Skeletal muscle cell (primary cell): ENCODE measurements around the gene SPTLC1.
"Not testable (repeated sequence)": the region's sequence is repeated elsewhere in the genome, so short reads cannot be mapped to it uniquely, and the experiment has no call there.

Experiments
- DNase-seq: peaks from one replicate; pipeline ENCODE4 v3.0.0-alpha.2; 2010; ENCODE audit warnings: low read depth
- H3K4me3 ChIP-seq: 2 replicates; pipeline ENCODE4 v1.5.1; 2011; ENCODE audit warnings: low read depth, mild to moderate bottlenecking, control low read depth, low read length, moderate library complexity

Gene SPTLC1

DNA sequence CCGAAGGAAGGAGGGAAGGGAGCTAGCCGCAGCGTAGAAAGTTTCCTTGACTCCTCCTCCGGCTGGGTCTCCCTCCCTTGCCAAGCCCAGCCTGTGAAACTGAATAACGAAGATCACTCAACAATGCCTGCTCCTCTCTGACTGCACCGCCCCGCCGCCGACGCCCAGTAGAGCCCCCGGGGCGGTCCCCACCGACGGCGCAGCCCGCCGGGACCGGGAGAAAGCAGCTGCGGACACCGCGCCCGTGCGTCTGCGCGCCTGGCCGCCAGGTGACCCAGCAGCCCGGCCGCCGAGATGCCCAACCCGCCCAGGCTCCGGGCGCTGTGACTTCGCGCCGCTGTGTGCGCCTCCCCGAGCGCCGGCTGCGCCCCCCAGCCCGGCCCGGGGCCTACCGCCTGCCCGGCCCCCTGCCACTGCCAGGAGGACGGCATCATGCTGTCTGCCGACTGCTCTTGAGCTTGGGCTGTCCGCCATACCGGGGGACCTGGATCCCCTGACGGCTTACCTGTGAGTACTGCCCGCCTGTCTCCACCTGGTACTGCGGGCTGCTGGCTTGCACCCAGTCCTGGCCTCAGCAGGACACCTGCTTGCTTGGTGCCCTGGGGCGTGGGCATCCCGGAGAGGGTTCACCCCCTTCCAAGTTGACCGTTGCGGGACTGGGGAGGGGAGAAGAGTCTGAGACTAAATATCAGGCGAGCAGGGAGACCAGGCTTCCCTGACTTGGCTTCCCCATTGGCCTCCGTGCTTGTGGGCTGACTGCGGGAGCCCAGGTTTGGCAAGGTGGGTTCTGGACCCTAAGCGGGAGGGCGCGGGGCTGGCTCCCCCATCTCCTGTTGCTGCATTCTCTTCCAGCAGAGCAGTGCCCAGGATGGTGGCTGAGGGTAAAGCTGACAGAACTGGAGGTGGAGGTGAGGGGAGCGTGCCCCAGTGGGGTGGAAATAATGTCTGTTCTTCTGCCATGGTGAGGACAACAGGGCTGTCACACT, 26.2 kb upstream of the SPTLC1 start:
- DNase-seq, result no peak
- peak overlapping the region; percentile 66 for H3K4me3 ChIP-seq

DNA sequence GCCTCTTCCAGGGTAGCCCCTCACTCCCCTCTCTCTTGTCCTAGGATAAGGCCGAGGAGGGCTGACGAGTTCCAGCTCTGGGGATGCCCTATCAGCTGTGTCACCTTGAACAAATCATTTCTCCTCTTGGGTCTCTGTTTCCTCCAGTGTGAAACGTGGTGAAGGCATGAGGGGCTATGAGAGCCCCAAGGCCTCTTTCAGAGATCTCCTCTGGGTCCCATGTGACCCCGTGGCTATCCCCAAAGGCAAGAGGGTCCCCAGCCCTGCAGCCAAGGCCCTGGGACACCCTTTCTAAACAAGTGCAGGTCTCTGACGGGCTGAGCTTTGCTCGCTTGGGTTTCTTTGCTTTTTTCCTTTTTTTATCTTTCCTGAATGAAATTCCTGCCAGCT, 25.5 kb upstream of the SPTLC1 start:
- DNase-seq, result no peak
- peak overlapping the region; percentile 66 for H3K4me3 ChIP-seq

GRCh38 chr9:92140074-92140753, 25.0 kb upstream of the SPTLC1 start:
- peak overlapping the region; percentile 66 for H3K4me3 ChIP-seq
- no peak for DNase-seq

GRCh38 chr9:92138960-92139540, 23.8 kb upstream of the SPTLC1 start:
- H3K4me3 ChIP-seq, DNase-seq: not testable (repeated sequence)

- no peak for DNase-seq
- no peak overlapping the region for H3K4me3 ChIP-seq
These were observed 23.1 kb upstream of the SPTLC1 start for GRCh38 chr9:92138157-92138959.

DNA sequence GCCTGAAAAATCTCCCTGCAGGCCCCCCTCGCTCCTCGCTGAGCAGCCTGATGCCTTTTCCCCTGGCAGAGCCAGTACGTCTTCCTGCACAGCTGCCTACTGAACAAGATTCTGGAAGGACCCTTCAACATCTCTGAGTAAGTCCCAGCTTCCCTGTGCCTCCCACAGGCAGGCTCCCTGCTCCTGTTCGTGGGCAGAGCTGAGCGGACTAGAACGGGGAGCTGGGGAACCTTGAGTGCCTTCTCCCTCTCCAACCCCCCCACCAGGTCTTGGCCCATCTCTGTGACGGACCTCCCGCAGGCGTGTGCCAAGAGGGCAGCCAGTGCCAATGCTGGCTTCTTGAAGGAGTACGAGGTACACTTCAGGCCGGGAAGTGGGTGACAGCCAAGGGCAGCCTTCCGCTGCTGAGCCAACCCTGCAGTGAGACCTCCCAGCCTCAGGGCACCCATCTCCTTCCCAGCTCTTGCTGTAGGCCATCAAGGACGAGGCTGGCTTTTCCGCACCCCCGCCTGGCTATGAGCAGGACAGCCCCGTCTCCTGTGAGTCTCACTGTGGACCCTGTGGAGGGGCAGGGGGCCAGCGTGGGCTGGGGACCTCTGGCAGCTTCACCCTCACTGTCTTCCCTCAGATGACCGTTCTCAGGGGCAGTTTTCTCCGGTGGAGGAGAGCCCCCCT, 21.1 kb upstream of the SPTLC1 start:
- no peak for DNase-seq

DNA sequence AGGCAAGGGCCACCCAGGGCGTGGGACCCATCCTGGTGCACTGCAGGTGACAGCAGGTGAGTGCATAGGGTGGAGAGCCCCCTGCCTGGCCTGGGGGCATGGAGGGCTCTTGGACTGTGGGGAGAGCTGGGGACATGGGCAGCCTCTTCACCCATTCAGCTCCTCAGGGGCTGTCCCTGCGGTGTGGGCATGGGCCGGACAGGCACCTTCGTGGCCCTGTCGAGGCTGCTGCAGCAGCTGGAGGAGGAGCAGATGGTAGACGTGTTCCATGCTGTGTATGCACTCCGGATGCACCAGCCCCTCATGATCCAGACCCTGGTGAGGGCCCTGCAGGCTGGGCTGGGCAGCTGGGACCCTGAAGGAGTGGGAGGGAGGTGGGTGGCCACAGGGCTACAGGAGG, 20.4 kb upstream of the SPTLC1 start:
- DNase-seq, result no peak
- no peak overlapping the region for H3K4me3 ChIP-seq

More for the DNA sequence above, 21.1 kb upstream of the SPTLC1 start:
- H3K4me3 ChIP-seq, result no peak overlapping the region

- no peak for DNase-seq
- no peak overlapping the region for H3K4me3 ChIP-seq
These were observed 18.9 kb upstream of the SPTLC1 start for GRCh38 chr9:92133949-92134604.

- DNase-seq, H3K4me3 ChIP-seq: not testable (repeated sequence)
These were observed 17.7 kb upstream of the SPTLC1 start for GRCh38 chr9:92132913-92133312.

DNA sequence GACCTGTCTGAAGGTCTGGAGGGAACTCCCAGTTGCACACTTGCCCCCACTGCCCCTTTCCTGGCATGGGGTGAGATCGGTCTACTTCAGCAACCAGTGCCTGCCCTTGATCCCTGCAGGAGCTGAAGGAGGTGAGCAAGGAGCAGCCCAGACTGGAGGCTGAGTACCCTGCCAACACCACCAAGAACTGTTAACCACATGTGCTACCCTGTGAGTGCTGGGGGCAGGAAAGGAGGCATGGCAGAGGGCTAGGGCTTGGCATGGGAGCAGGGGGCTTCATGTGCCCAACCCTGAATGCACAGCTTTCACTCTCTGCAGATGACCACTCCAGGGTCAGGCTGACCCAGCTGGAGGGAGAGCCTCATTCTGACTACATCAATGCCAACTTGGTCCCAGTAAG, 17.3 kb upstream of the SPTLC1 start:
- H3K4me3 ChIP-seq, result no peak overlapping the region

DNA sequence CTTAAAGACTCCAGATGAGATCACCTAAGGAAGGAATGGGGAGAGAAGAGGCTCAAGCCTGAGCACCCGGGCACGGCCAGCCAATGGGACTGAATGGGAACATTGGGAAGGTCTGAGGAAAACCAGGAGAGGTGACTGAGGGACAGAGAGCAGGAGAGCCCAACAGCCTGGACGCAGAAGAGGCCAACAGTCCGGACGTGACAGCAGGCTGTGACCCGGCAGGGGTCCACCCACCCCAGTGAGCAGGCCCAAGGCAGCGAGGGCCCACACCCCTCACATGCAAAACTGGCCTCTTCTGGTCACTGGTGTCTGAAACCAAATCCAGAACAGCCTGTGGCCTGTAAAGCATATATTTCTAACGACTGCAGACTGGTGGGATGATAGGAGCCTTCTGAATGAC, 7.6 kb upstream of the SPTLC1 start:
- no peak for DNase-seq
- no peak overlapping the region for H3K4me3 ChIP-seq

More for the DNA sequence above, 17.3 kb upstream of the SPTLC1 start:
- DNase-seq, result no peak

DNA sequence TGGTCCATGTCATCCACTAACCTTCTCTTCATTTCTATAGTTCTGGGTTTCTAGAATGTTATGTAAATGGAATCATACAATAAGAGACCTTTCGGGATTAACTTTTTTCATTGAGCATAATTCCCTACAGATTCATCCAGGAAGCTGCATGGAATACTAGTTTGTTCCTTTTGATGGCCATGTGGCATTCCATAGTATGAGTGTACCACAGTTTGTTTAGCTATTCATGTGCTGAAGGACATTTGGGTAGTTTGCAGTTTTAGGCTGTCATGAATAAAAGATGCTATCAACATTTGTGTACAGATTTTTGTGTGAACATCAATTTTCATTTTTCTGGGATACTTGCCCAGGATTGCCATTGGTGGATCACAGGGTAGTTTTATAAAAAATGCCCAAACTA, 6.8 kb upstream of the SPTLC1 start:
- H3K4me3 ChIP-seq, result no peak overlapping the region
- DNase-seq, result no peak

- no peak overlapping the region for H3K4me3 ChIP-seq
- no peak for DNase-seq
These were observed 6.1 kb upstream of the SPTLC1 start for GRCh38 chr9:92121265-92121664.

DNA sequence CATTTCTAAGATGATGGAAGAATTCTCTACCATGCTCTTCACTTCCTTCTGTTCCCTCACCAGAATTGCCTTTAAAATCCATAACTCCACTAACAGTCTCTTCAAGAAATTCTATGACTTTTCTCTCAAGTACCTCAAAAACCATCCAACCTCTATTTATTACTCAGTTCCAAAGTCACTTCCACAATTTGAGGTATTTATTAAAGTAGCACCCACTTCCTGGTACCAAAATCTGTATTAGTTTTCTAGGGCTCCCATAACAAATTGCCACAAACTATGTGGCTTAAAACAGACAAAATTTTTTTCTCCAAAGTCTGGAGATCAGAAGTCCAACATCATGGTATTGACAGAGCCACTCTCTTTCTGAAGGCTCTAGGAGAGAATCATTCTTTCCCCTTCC, 4.9 kb upstream of the SPTLC1 start:
- DNase-seq, result no peak
- no peak overlapping the region for H3K4me3 ChIP-seq

DNA sequence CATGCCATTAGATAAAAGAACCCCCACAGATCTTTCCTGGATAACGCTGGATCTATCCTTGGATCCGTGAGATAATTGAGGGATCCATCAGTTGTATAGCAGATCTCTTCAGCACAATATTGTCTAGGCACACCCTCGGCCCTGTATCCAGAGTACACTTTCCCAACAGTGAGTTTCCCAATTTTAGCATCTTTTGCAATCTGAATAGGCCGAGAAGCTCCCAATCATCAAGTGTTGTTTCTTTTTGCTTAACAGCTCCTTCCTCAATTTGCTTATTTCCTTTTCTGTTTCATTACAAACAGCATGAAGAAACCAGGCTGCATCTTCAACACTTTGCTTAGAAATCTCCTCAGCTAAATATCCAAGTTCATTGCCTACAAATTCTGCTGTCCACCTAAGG, 4.4 kb upstream of the SPTLC1 start:
- no peak for DNase-seq
- no peak overlapping the region for H3K4me3 ChIP-seq

DNA sequence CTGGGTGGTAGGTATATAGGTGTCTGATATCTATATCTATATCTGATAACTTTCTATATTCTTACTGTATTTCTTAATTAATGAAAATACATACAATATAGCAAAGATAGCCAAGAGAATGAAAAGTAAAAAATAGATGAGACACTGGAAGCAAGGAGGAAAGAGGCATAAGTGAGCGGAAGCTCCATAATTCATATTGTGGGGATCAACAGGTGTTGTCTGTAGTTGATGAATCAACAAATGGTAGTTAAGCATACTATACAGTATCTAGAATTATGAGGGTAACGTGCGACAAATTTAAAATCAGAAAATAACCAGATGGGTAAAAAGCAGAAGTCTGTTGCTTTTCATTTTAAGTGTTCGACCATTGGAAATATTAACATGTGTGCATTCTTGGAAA, 7.1 kb downstream of the SPTLC1 start:
- no peak for DNase-seq
- H3K4me3 ChIP-seq, result no peak overlapping the region

GRCh38 chr9:92105446-92106225, 9.6 kb downstream of the SPTLC1 start:
- not testable (repeated sequence) for DNase-seq

DNA sequence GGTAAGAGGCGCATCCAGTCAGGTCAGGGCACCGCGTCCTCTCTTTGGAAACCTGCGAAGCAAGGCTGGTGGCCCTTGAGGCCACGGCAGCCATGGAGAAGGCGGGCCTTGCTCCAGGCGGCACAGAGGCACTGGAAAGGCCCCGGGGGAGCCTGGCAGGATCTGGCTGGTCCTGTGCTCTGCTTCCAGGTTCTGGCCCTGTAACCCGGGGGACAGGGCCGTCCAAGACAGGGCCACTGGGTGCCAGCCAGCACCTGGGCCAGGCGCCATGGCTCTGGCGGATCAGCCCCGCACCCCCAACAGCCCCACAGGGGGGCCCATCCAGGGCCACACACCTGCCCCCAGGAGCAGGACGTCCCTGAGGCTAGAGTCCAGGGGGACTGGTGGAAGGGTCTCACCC, 11.6 kb downstream of the SPTLC1 start:
- not testable (repeated sequence) for DNase-seq, H3K4me3 ChIP-seq

More at GRCh38 chr9:92105446-92106225, 9.6 kb downstream of the SPTLC1 start:
- H3K4me3 ChIP-seq, result not testable (repeated sequence)
